Activated naive CD4-positive, alpha-beta T cell treated with anti-CD3 and anti-CD28 coated beads, Interleukin-2, amount 50 U/mL, for 24 hours (primary cell): Measurements from ENCODE around the gene COA4.

Source experiments
- H3K27ac Mint-ChIP-seq: one replicate; pipeline ENCODE4 v1.8.0; 2021; ENCODE audit warnings: mild to moderate bottlenecking, mixed read lengths
- H3K27me3 Mint-ChIP-seq: one replicate; pipeline ENCODE4 v1.8.0; 2021; ENCODE audit warnings: mixed read lengths
- H3K36me3 Mint-ChIP-seq: one replicate; pipeline ENCODE4 v1.8.0; 2021; ENCODE audit warnings: mixed read lengths
- H3K4me1 Mint-ChIP-seq: one replicate; pipeline ENCODE4 v1.8.0; 2021; ENCODE audit warnings: mixed read lengths
- H3K4me3 Mint-ChIP-seq: one replicate; pipeline ENCODE4 v1.8.0; 2021; ENCODE audit warnings: mild to moderate bottlenecking, mixed read lengths
- H3K9me3 Mint-ChIP-seq: one replicate; pipeline ENCODE4 v1.8.0; 2021; ENCODE audit warnings: mixed read lengths

The COA4 gene

GRCh38 chr11:73838443-73839122 is 38.1 kb downstream of the COA4 start:
- H3K4me1 Mint-ChIP-seq, result no peaks in the 10 kb centered on the region
- no peak overlapping the region for H3K27ac Mint-ChIP-seq
- no peak overlapping the region for H3K4me3 Mint-ChIP-seq
- H3K36me3 Mint-ChIP-seq, result peaks cover 10% of the 10 kb centered on the region
- H3K9me3 Mint-ChIP-seq, result no peaks in the 10 kb centered on the region
- H3K27me3 Mint-ChIP-seq, result no peaks in the 10 kb centered on the region

GRCh38 chr11:73833067-73833466 is 43.6 kb downstream of the COA4 start:
- Mint-ChIP-seq H3K36me3 (peaks cover 11% of the 10 kb centered on the region), H3K27me3 (no peaks in the 10 kb centered on the region), H3K27ac (no peak overlapping the region), H3K4me1 (no peaks in the 10 kb centered on the region), H3K9me3 (no peaks in the 10 kb centered on the region), H3K4me3 (no peak overlapping the region)

- Mint-ChIP-seq H3K9me3 (no peaks in the 10 kb centered on the region), H3K27me3 (no peaks in the 10 kb centered on the region), H3K4me1 (no peaks in the 10 kb centered on the region), H3K36me3 (peaks cover 11% of the 10 kb centered on the region), H3K27ac (no peak overlapping the region), H3K4me3 (no peak overlapping the region)
These were observed 46.4 kb downstream of the COA4 start for GRCh38 chr11:73830261-73830660.
